Forelimb muscle (tissue), 1 donor: Measurements from ENCODE around the gene TGDS. TPM values are rescaled to one million over a fixed set of nuclear protein-coding genes. Genes with fewer than 3 reads are reported as not detected.

Experiments used
- polyA plus RNA-seq: library from polyadenylated mRNA; unstranded; fragments of 120-200 nt; gene quantifications from one replicate; pipeline ENCODE4 v1.2.1, GENCODE V29; 2013; ENCODE audit not compliant: insufficient read length

The TGDS gene
- polyA plus RNA-seq, 1 donor = 9.0 TPM

Other genes with a start within 250 kb of the TGDS start
- gene DCT, start 116.5 kb downstream of the TGDS start, polyA plus RNA-seq = 0.18 TPM
- 6.2 TPM for gene GPR180, start 5.7 kb upstream of the TGDS start, polyA plus RNA-seq
- 0.05 TPM for gene SOX21, start 116.4 kb upstream of the TGDS start, polyA plus RNA-seq